ENCODE data around the gene FKBP1A.

FKBP1A gene

DNA sequence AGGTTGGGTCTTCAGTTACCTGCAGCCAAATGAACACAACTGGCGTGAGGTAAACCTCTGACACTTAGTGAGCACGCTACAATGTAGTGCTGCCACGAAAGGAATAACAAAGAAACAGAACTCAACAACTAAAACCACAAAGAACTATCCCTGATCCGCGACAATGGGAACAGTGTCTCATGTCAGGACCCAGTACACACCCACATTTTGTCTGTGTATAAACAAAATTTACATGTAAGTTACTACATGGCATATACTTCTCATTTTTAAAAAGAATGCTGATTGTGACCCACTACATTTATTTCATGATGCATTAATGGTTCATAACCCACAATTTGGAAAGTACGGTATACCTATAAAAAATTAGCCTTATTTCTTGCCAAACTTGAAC lies 14.1 kb downstream of the FKBP1A start:
- TF ChIP-seq, protein P1, sequence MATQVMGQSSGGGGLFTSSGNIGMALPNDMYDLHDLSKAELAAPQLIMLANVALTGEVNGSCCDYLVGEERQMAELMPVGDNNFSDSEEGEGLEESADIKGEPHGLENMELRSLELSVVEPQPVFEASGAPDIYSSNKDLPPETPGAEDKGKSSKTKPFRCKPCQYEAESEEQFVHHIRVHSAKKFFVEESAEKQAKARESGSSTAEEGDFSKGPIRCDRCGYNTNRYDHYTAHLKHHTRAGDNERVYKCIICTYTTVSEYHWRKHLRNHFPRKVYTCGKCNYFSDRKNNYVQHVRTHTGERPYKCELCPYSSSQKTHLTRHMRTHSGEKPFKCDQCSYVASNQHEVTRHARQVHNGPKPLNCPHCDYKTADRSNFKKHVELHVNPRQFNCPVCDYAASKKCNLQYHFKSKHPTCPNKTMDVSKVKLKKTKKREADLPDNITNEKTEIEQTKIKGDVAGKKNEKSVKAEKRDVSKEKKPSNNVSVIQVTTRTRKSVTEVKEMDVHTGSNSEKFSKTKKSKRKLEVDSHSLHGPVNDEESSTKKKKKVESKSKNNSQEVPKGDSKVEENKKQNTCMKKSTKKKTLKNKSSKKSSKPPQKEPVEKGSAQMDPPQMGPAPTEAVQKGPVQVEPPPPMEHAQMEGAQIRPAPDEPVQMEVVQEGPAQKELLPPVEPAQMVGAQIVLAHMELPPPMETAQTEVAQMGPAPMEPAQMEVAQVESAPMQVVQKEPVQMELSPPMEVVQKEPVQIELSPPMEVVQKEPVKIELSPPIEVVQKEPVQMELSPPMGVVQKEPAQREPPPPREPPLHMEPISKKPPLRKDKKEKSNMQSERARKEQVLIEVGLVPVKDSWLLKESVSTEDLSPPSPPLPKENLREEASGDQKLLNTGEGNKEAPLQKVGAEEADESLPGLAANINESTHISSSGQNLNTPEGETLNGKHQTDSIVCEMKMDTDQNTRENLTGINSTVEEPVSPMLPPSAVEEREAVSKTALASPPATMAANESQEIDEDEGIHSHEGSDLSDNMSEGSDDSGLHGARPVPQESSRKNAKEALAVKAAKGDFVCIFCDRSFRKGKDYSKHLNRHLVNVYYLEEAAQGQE (IDR thresholded peaks at IDR 0.05; ENCODE audit: insufficient replicate concordance, low read depth) = no peak
- TF ChIP-seq GABPA (IDR thresholded peaks at IDR 0.05; ENCODE audit: low read depth) (no peak), POLR2AphosphoS5 (IDR thresholded peaks at IDR 0.05; ENCODE audit: low read depth) (no peak), SPI1 (IDR thresholded peaks at IDR 0.05; ENCODE audit: borderline replicate concordance, low read depth) (no peak)
- TF ChIP-seq, protein P2, sequence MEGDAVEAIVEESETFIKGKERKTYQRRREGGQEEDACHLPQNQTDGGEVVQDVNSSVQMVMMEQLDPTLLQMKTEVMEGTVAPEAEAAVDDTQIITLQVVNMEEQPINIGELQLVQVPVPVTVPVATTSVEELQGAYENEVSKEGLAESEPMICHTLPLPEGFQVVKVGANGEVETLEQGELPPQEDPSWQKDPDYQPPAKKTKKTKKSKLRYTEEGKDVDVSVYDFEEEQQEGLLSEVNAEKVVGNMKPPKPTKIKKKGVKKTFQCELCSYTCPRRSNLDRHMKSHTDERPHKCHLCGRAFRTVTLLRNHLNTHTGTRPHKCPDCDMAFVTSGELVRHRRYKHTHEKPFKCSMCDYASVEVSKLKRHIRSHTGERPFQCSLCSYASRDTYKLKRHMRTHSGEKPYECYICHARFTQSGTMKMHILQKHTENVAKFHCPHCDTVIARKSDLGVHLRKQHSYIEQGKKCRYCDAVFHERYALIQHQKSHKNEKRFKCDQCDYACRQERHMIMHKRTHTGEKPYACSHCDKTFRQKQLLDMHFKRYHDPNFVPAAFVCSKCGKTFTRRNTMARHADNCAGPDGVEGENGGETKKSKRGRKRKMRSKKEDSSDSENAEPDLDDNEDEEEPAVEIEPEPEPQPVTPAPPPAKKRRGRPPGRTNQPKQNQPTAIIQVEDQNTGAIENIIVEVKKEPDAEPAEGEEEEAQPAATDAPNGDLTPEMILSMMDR (IDR thresholded peaks at IDR 0.05; ENCODE audit: insufficient read depth, low read length) = no peak
- Histone ChIP-seq H3K27ac (replicated peaks) (no peak overlapping the region), H3K4me3 (replicated peaks; ENCODE audit: insufficient read depth, low read length) (no peak overlapping the region), H3K27me3 (ENCODE audit: insufficient read depth, poor library complexity, severe bottlenecking) (no peaks in the 10 kb centered on the region)
- no peak for DNase-seq (ENCODE audit: low read depth in 1 of 2, low spot score in 1 of 2)

GRCh38 chr20:1377984-1378734 lies 14.7 kb downstream of the FKBP1A start:
- Histone ChIP-seq H3K27me3 (ENCODE audit: insufficient read depth, poor library complexity, severe bottlenecking) (no peaks in the 10 kb centered on the region), H3K27ac (replicated peaks) (no peak overlapping the region), H3K4me3 (replicated peaks; ENCODE audit: insufficient read depth, low read length) (no peak overlapping the region)
- no peak for DNase-seq (ENCODE audit: low read depth in 1 of 2, low spot score in 1 of 2)
- TF ChIP-seq GABPA (IDR thresholded peaks at IDR 0.05; ENCODE audit: low read depth) = no peak
- TF ChIP-seq, protein P1 (IDR thresholded peaks at IDR 0.05; ENCODE audit: insufficient replicate concordance, low read depth) = no peak
- TF ChIP-seq, protein P2 (IDR thresholded peaks at IDR 0.05; ENCODE audit: insufficient read depth, low read length) = no peak
- no peak for TF ChIP-seq POLR2AphosphoS5 (IDR thresholded peaks at IDR 0.05; ENCODE audit: low read depth)
- TF ChIP-seq SPI1 (IDR thresholded peaks at IDR 0.05; ENCODE audit: borderline replicate concordance, low read depth) = no peak

- DNase-seq (ENCODE audit: low read depth in 1 of 2, low spot score in 1 of 2) = no peak
- H3K4me3 ChIP-seq (replicated peaks; ENCODE audit: insufficient read depth, low read length) = no peak overlapping the region
- TF ChIP-seq SPI1 (IDR thresholded peaks at IDR 0.05; ENCODE audit: borderline replicate concordance, low read depth) = no peak
- no peak for TF ChIP-seq POLR2AphosphoS5 (IDR thresholded peaks at IDR 0.05; ENCODE audit: low read depth)
- TF ChIP-seq GABPA (IDR thresholded peaks at IDR 0.05; ENCODE audit: low read depth) = no peak
- TF ChIP-seq, protein P2 (IDR thresholded peaks at IDR 0.05; ENCODE audit: insufficient read depth, low read length) = no peak
- TF ChIP-seq, protein P1 (IDR thresholded peaks at IDR 0.05; ENCODE audit: insufficient replicate concordance, low read depth) = no peak
- no peak overlapping the region for H3K27ac ChIP-seq (replicated peaks)
- H3K27me3 ChIP-seq (ENCODE audit: insufficient read depth, poor library complexity, severe bottlenecking) = no peaks in the 10 kb centered on the region
Measured at GRCh38 chr20:1377341-1377871, 15.4 kb downstream of the FKBP1A start.
